Keratinocyte (primary cell): ENCODE results near the gene LCP2.

Source experiments
- EZH2 ChIP-seq: IDR thresholded peaks from one replicate; pipeline ENCODE4 v1.6.1; 2012; ENCODE audit warnings: inconsistent platforms, mild to moderate bottlenecking, low read length, moderate library complexity
- TF ChIP-seq, protein P1 (sequence below), 3 experiments: IDR thresholded peaks in 1 of 3; conservative IDR thresholded peaks in 1 of 3; optimal IDR thresholded peaks in 1 of 3; 2 replicates in 2 of 3; 3 replicates in 1 of 3; pipeline versions ENCODE3 to v1.5.1; 2011; ENCODE audit warnings: low read length in 3 of 3, mild to moderate bottlenecking in 3 of 3, moderate library complexity in 2 of 3, control low read depth in 1 of 3, inconsistent platforms in 1 of 3; ENCODE audit not compliant: insufficient read depth in 2 of 3; ENCODE audit errors: extremely low read depth in 1 of 3

DNA sequence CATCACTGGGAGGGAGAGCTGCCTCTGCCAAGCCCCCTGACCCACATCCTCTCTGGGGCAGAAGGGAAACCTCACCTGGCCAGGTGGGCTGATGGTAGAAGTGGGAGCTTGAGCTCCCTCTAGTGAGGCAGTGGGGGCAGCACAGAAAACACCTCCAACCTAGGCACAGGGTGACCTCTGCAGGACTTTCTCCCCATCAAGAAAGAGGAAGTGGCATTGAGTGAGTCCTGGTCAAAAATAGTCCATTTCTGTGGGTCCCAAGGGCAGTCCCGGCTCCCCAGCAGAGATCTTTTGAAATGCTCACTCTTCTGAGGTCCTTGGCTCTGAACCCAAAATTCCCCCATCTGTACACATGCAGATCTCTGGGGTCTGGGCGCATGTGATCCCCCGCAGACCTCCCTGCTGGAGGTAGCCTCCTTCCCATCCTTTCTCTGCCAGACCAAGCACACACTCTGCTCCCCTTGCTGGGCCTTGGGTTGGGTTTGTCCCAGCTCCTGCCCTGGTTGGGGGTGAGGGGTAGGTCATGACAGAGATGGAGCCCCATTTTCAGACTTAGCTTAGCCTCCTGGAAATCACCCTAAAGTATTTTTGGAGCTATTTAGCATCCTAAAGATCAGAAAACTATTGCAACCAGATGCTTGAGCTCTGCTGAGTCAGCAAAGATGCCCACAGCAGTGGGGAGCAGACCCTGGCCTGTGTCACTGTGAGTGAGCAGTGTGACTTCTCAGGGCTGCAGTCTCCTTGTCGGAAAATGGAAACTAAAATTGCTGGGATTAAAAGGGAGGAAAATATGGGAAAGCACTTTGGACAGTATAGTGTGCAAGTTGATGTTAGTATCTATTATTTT is 41.6 kb upstream of the LCP2 start:
- TF ChIP-seq, protein P1, sequence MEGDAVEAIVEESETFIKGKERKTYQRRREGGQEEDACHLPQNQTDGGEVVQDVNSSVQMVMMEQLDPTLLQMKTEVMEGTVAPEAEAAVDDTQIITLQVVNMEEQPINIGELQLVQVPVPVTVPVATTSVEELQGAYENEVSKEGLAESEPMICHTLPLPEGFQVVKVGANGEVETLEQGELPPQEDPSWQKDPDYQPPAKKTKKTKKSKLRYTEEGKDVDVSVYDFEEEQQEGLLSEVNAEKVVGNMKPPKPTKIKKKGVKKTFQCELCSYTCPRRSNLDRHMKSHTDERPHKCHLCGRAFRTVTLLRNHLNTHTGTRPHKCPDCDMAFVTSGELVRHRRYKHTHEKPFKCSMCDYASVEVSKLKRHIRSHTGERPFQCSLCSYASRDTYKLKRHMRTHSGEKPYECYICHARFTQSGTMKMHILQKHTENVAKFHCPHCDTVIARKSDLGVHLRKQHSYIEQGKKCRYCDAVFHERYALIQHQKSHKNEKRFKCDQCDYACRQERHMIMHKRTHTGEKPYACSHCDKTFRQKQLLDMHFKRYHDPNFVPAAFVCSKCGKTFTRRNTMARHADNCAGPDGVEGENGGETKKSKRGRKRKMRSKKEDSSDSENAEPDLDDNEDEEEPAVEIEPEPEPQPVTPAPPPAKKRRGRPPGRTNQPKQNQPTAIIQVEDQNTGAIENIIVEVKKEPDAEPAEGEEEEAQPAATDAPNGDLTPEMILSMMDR (optimal IDR thresholded peaks at IDR 0.05 in 1 of 3, IDR thresholded peaks at IDR 0.05 in 1 of 3, conservative IDR thresholded peaks at IDR 0.05 in 1 of 3; ENCODE audit: extremely low read depth in 1 of 3, insufficient read depth in 2 of 3, low read length in 3 of 3): peak; percentile 16 to 55 (median 35)
- no peak for TF ChIP-seq EZH2
